ENCODE measurements around the gene MFAP2.

DNA sequence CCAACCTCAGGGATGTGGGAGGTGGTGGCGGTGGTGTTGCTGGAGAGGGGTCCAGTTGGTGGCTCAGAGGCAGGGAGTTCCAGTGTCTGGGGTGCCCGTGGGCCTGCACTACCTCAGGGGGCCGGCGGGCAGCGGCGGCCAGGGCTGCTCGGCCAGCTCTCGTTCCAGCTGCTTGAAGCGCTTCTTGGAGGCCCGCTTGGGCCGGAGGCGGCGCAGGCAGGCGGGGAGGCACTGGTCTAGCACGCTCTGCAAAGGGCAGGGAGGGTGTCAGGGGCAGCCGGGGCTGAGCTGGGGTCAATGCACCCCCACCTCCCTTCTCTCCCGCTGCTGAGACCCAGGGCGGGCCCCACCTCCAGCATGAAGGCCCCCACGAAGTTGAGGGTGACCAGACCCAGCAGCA is 5.7 kb upstream of the MFAP2 start:
- TF ChIP-seq, protein P1, sequence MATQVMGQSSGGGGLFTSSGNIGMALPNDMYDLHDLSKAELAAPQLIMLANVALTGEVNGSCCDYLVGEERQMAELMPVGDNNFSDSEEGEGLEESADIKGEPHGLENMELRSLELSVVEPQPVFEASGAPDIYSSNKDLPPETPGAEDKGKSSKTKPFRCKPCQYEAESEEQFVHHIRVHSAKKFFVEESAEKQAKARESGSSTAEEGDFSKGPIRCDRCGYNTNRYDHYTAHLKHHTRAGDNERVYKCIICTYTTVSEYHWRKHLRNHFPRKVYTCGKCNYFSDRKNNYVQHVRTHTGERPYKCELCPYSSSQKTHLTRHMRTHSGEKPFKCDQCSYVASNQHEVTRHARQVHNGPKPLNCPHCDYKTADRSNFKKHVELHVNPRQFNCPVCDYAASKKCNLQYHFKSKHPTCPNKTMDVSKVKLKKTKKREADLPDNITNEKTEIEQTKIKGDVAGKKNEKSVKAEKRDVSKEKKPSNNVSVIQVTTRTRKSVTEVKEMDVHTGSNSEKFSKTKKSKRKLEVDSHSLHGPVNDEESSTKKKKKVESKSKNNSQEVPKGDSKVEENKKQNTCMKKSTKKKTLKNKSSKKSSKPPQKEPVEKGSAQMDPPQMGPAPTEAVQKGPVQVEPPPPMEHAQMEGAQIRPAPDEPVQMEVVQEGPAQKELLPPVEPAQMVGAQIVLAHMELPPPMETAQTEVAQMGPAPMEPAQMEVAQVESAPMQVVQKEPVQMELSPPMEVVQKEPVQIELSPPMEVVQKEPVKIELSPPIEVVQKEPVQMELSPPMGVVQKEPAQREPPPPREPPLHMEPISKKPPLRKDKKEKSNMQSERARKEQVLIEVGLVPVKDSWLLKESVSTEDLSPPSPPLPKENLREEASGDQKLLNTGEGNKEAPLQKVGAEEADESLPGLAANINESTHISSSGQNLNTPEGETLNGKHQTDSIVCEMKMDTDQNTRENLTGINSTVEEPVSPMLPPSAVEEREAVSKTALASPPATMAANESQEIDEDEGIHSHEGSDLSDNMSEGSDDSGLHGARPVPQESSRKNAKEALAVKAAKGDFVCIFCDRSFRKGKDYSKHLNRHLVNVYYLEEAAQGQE (IDR thresholded peaks at IDR 0.05; ENCODE audit: insufficient read depth in 1 of 2, low read depth in 2 of 2, low read length in 2 of 2): no peak
- no peak for TF ChIP-seq SIN3A (IDR thresholded peaks at IDR 0.05; ENCODE audit: borderline replicate concordance, insufficient read depth, low read length)

All from PFSK-1 (cell line).